Right hindlimb (tissue), 1 donor: ENCODE measurements around the gene GPR84.
"Not testable (repeated sequence)": the region's sequence is repeated elsewhere in the genome, so short reads cannot be mapped to it uniquely, and the experiment has no call there.

Experiments
- DNase-seq: peaks from one replicate; pipeline ENCODE4 v3.0.0-alpha.2; 2018

GPR84 gene

DNA sequence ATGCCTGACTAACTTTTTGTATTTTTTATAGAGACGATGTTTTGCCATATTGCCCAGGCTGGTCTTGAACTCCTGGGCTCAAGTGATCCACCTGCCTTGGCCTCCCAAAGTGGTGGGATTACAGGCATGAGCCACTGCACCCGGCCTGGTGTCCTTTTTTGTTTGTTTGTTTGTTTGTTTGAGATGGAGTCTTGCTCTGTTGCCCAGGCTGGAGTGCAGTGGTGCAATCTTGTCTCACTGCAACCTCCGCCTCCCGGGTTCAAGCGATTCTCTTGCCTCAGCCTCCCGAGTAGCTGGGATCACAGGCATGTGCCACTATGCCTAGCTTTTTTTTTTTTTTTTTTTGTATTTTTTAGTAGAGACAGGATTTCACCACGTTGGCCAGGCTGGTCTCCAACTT is 10.0 kb downstream of the GPR84 start:
- DNase-seq, result not testable (repeated sequence)

DNA sequence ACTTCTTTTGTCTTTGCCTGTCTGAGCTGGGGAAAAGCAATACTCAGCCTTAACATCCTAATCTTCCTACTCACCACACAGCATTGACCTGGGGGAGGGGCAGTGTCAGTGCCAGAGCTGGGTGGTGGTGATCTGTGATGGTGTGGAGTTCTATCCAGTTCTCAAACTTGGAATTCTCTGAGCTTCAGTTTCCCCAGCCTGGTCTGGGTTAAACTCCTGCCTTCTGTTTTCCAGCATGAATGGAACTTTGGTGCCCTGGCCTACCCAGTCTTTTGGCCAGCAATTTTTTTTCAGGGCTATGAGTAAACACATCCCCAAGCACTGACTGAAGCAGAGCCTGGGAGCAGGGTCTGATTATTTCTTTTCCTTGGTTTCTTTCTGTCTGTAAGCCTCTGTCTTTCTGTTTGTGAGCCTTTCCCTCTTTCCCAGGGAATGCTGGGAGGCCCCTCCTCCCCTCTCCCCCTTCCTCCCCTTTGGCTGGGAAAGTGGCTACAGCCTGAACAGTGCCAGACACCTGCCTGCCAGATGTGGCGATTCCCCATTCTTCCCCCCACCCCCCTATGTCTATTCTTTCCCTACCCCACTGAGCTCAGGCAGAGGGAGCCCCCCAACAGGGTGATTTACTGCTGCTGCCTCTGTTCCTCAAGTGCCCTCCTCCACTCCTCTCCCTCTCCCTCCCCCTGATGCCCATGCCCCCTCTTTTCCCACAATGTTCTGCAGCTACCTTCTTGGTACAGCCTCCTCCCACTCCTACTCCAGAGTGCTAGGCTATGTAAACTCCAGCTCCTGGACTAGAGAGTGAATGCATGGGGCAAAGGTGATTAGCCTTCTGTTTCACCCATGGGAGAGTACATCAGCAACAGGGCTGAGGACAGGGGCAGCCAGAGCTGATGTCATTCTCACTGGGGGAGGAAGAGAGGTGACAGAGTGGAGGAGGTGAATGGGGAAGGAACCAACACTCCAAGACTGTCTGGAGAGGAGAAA is 11.1 kb downstream of the GPR84 start:
- DNase-seq, result peak; percentile 84

DNA sequence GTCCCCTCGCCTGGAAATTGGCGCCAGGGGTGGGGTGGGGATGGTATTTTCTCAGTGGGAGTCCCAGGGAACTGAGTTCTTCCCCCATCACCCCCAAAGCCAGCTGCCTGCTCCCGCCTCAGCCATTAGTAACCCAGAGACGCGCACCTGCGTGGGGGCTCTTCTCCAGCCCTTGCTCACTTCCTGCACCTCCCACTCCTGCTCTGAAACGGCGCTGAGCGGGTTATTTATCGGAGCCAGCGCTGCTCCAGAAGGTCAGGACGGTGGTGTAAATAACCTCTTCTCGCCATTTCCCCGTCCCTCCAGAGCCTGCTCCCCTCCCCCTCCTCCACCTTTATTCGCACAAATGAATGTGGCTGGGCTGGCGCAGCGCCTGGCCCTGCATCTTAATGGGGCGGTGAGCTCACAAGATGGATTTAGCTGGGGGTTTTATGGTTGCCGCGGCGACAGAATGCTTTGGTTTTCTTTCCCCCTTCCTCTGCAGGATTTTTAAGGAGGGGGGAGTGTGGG is 12.2 kb downstream of the GPR84 start:
- peak; percentile 89 for DNase-seq

DNA sequence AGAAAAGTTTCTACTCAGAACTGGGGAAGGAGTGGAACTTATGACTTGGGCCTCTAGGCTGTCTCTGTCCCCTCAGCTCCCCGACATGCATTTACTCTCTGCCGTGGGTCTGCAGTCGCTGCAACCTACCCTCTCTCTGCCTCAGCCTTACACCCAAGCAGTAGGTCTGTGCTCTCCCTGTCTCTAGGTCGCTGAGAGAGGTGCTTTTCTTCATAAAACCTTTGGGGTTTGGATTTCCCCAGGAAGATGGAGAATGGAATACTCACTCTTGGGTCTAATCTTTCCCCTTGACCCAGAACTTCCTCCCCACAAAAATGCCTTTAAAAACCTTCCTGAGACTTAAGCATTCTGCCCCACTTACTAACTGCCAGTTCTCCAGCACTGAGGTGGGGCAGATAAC is 12.9 kb downstream of the GPR84 start:
- no peak for DNase-seq

DNA sequence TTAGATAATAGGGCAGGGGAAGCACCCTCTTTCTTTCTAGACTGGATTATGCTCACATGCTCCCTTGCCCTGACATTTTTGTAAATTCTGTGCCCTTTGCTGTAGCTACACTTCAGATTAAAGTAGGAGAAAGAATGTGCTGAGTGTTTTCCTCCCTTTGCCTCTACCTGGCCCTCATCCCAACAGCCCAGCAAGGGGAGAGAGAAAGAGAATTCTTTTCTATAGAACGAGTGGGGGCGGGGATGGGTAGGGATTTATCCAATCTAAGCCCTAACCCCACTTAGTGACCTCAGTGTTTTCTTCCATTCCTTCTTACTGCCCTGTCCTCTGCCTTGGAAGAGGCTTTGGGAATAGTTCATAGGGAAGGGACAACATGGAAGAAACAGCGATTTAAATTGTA is 13.5 kb downstream of the GPR84 start:
- DNase-seq, result no peak

DNA sequence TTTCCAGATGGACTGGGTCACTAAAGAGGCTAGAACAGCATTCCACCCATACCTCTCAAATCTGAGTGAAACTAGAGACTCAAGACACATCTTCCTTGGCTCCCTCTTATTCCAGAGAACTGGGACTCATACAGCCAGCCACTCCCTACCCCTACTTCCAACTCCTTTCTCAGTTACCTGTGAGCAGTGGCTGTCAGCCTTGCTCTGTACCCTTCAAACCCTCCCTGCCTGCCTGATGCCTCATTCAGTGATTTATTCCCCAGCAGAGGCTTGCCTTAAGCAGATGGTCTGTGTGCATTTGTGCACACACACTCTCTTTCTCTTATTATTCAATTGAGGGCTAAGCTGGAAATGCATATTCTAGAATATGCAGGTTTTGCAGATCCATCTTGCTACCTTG is 14.6 kb downstream of the GPR84 start:
- DNase-seq, result no peak

DNA sequence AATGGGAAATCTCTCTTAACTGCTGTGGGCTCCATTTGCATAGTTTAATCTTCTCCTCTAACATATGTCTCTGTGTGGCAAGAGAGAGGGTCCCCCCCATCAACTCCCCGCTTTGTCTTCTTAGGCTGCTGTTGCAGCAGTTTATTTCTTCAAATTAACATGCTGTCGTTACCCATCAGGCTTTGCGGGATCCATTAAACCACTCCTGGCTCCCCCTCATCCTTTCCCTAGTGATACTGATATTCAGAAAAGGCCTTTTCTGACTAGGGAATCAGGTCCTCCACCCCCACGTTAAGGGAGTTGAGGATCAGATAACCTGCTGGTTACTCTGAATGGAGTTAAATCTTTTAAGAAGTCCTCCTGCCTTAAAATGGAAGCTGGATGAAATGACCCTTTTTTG is 15.2 kb downstream of the GPR84 start:
- no peak for DNase-seq

DNA sequence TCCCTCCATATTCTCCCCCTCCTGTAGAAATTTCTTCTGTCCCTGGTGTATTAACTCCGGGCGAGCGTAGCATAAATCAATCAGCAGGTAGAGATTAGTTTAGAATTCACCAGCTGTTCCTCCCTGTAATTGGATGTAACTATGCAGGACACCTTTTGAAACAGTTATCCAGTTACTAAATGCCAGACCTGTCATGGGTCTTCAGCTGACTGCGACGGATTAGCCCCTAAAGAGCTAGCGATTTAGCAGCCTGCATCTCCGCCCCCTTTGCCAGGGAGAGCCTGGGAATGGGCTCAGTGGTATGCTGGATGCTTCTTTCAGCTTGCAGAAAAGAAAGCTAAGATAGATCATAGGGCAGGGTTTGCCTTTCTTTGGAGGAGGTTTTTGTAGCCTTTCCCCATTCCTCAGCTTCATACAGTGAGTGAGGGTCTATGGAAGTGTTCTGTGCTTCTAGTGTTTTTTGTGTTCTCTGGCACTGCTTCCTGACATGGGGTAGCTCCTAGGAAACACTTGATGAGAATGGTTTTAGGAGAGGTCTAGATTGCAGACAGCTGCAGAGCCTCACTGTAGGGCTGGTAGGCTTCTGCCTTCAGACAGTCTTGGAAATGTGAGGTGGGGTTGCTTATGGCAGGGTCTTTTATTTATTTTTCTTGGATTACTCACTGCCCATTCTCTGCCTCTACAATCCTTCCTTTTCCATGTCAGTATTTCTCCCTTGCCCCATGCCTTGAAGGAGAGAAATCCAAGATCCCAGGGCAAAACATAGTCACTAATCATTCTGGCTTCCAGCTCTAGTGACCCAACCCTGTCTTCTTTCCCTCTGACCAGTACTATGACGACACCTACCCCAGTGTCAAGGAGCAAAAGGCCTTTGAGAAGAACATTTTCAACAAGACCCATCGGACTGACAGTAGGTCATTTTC is 22.6 kb downstream of the GPR84 start:
- DNase-seq, result no peak

DNA sequence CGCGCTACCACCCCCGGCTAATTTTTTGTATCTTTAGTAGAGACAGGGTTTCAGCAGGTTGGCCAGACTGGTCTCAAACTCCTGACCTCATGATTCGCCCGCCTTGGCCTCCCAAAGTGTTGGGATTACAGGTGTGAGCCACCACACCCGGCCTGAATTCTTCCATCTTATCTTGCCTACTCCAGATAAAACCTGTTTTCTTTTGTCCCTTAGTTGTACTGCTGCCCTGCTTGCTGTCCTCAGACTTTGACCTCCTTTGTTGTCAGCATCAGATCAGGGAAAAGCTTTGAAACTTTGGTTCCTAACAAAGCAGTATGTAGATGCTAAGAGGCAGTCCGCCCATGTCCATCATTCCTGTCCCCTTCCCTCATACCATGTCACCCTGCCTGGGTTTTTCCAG is 23.4 kb downstream of the GPR84 start:
- DNase-seq, result no peak

DNA sequence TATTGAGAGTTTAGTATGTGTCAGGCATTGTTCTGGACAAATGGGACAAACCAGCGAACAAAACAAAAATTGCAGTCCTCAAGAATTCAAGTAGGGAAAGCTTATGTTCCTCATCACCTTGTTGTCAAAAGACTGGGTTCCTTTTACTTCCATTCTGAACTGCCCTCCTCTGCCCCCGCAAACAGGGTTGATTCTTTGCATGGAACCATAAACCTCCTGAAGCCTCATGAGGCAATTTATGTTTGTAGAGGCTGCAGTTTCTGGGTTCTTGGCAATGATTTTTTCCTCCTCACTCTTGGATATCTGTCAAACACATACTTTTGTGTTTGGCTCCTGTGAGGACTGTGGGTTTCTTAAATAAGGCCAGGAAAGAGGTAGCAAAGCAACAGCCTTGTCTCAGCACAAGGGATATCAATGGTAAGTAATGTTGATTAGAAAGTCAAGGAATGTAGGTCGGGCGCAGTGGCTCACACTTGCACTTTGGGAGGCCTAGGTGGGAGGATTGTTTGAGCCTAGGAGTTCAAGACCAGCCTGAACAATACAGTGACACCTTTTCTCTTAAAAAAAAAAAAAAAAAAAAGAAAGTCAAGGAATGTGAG is 25.5 kb downstream of the GPR84 start:
- no peak for DNase-seq

DNA sequence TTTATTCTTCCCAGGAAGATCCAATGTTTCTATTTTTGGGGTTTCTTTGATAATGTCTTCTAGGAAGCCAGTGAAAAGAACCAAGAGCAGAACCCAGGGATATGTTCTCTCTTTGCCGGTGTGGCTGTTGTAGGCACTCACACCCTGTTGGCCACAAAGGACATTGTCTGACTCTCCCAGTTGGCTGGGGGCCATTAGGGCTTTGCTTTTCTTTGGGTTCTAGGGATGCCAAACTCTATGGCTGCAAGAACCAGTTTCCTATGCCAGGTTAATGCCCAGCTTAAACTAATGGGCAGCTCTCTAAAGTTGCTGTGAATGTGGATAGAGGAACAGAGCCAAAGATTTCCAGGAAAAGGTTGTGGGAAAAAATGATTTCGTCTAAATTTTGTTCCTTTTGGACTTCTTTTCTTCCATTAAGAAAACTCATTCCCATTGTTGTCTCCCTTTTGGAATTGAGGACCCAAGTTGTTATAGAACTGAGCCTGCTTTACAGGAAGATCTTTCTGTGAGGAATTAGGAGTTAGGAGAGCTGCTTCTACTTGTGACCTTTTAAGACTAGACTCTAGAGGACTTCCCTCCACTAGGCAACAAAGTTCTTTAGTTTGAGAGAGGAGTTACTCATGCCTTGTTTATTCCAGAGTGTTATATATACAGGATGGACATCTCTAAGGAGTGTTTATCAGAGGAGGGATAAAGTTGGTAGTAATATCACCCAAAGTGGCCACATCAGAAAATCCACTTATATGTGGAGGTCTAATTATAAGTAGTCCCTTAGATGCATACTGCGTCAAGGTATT is 26.2 kb downstream of the GPR84 start:
- DNase-seq, result no peak

DNA sequence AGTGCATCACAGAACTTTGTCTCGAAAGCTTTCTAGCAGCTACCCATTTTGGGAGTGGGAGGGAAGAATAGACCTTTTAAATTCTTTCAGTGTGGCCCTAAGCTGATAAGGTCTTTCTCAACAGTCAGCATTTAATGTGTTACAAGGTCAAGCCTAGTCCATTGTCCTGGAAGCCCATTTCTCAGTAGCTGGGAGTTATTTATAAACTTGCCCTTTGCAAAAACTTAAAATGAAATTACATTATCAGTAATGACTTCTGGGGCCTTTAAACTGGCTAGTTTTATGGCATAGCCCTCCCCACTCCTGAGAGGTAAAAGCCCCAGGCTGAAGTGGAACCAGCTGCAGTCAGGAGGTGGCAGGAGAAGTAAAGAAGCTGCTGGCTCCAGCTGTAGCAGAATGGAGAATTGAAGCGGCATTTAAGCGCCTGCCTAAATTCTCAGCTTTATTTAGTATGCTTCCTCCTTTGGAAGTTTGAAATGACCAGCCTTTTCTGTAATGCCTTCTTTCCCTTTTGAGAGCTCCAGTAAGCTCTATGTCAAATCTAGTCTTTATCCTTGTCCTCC is 26.9 kb downstream of the GPR84 start:
- DNase-seq, result peak; percentile 54

DNA sequence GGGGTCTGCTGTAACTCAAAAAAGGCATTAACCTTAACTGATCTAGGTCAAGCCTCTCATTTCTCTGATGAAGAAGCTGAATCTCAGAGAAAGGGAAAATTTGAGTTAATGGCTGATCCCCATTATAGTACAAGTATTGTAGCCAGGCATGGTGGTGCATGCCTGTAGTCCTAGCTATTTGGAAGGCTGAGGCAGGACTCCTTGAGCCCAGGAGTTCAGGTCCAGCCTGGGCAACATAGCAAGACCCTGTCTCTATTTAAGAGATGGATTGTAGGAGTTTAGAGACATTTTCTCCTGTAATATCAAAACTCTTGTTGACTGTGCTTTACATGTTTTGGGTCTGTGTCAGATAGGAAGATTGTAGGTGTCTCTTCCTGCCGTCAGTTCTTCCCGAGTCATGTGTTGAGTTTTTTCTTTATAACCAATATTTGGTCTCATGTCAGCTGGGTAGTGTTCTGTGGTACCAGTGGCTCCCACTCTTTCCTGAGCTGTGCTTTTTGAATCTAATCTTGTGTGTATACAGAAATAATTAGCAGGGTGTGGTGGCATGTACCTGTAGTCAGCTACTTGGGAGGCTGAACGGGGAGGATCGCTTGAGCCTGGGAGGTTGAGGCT is 30.8 kb downstream of the GPR84 start:
- DNase-seq, result no peak

DNA sequence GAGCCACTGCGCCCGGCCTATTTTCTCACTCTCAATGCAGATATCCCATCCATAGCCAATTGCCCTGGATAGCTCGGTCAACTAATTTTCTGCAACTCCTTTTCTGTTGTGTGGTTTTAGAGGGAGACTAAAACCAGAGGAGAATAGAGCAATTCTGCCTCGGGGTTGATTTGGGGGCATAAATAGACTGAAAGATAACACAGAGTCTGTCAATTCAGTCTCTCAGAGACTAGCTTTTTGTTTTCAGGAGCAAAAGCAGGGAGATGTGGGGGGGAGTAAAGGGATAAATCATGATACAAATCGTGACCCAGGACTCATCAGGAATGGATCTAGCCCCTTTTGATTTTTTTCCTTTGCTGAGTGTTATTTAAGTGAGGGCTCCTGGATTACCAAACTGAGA is 32.8 kb downstream of the GPR84 start:
- no peak for DNase-seq

DNA sequence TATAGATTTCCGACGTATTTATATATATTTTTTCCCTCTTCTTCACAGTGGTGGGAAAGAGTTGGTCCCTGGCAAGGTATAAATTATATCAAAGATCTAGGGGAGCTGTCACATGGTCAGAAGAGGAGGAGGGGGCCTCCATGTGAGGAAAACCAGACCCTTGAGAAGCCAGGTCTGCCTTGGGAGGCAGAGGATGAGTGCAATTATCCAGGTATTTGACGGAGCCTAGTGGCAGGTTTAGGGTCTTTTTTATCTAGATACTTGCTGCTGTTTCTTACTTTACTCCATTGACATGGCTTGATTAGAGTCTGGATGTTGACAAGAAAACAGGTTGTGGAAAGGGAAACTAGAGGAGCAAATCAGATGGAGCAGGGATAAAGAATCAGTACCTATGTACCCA is 33.8 kb downstream of the GPR84 start:
- DNase-seq, result no peak

DNA sequence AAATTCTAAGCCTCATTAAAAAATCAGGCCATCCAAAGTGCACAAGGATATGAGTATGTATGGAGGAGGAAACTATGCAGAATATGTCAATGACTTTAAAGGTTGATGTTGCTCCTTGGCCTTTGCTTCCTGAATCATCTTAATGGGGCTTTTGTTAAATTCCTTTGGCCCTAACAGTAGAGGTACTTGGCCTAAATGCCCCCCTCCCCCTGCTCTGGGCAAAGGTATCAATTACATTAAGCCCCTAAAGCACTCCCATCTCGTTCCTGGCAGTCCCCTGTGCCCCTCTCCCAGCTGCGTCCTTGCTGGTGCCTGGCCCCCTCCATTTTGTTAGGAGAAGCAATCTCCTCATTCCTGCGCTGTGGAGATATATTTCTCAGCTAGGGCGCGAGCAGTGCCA is 34.5 kb downstream of the GPR84 start:
- no peak for DNase-seq

DNA sequence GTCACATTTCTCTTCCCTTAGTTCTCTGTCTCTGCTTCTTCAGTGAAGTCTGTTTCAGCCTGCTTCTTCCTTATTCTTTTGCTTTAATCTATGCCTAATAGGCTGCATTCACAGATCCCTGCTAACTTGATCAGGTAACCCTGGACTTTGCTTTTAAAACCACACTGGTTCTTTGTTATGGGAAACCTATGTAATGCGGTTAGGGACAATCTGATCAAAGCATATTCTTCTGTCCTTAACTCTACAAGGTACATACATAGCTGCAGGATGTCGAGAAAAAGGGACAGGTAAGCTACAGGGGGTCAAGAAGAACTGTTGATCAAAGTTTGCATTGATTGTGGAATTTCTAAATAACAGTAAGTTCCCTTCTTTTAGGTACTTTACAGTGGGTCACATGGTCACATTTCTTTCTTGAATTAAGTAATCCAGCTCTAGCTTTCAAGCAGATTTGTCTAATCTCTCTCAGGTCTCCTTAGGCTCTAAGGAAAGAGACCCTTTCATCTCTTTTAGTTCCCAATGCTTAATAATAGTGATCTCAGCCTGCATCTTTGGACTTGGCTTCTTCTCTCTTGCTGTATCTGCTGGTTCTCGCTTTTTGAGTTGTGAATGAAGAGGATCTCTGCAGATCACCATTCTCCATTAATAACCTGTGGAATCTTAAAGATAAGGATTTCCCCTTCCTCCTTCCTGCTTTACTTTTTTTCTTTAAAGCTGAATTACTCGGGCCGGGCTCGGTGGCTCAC is 35.5 kb downstream of the GPR84 start:
- DNase-seq, result no peak

DNA sequence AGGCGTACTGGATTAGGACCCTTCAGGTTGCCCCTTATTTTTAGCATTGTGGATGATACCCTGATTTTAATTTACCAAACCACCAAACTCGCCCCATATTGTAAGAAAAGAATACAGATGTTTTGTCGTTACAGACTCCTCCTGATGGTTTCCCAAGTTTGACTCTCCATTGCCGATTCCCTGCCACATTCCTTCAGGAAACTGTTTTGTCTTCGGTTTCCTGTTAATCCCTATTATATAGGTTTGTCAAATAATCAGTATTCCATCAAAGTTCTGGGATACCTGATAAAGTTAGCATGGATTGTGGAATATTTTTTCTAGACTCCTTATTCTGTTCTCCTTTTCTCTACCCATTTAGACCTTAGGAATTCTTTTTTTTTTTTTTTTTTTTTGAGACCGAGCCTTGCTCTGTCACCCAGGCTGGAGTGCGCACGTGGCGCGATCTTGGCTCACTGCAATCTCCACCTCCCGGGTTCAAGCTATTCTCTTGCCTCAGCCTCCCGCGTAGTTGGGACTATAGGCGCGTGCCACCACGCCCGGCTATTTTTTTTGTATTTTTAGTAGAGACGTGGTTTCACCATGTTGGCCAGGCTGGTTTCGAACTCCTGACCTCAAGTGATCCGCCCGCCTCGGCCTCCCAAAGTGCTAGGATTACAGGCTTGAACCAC is 38.7 kb downstream of the GPR84 start:
- not testable (repeated sequence) for DNase-seq

DNA sequence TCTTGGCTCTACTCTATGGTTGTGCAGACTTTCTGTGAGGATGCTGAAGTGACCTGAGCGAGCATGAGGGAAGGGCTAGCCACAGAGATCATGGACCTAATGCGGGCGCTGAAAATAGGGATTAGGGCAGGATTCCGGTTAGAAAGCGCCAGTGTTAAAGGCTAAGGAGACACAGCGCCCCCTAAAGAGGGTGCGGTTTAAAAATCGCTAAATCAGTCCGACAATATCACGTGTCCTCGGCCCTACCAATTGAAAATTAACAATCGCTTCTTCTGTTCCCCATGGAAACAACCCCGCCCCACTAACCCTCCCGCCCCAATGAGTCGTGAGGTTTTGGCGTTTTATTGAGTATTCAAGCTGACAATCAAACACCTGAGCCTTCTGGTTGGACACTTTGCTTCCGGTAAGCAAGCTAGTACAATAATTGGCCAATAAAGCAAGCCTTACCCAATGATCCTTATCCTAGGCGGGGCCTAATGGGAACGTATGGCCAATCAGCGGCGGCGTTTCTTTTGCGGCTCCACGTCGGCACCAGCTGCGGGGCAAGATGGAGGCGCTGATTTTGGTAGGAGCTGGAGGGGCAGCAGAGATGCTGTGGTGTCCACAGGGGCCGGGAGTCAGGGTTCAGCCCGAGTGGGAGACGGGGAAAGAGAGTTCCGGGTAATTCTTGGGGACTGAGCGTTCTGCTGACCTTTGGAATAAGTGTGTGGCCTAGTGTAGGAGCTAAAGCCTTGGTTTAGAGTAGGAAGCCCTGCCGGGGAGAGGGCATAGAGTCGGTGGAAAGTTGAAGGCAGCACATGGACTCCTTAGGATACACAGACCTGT is 39.5 kb downstream of the GPR84 start, which contains the start of gene COPZ1:
Gene COPZ1, plus strand, starts transcription at position 515 of the 825 bp plus-strand sequence. Its CDS starts 33 bp downstream, at position 548.
- peak; percentile 99 for DNase-seq
